HuH-7 (cell line): ENCODE data around the gene DRC1.

Experiments used
- DNase-seq: peaks from one replicate; pipeline ENCODE4 v3.0.0; 2011; ENCODE audit warnings: low spot score

DRC1 gene

DNA sequence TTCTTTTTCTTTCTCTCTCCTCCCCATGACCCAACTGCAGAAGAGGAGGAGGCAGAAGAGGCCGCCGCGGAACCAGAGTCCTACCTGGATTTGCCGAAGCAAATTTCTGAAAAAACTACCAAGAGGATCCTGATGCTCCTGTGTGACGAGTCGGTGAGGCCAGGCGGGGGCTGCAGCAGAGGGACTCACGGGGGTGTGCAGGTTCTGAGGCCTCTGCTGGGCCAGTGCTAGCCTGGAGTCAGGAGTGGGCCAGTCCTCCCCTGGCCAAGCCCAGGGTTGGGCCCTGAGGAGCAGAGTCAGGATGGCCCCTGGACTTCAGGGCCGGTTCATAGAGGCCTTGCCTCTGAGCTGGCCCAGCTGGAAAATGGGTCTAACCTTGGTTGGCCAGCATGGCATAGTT lies 46.9 kb downstream of the DRC1 start:
- no peak for DNase-seq

DNA sequence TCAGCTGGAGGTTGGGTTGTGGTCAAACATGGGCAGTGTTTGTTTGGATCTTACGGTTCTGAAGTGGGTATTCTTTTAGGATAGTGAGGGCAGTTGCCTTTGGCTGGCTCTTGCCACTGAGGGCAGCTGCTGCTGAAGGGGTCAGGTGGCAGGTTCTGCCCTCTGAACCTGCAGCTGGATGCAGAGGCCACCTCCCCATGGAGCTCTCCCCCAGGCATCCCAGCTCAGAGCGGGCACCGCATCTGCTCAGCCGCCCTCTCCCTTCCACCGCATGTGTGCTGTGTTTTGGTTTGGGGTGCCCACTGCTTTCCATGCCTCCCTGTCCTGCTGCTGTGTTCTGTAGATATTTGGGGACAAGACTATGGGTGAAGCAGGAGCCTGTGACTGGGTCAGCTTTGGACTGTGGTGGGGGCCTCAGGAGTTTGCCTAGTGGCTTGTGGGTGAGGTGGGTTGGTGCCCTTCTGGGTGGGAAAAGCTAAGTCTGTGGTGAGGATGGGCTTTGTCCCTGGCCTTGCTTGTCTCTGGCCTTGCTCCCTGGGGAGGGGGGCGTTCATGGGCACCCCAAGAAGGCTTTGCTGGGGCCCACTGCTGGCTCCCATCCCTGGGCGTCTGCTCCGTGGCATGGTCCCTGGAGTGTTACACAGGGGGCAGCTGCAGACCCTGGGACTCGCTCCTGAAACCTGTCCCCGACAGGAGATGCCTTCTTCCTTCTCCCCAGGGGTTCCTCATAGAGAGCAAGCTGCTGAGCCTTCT lies 47.7 kb downstream of the DRC1 start:
- DNase-seq: no peak

DNA sequence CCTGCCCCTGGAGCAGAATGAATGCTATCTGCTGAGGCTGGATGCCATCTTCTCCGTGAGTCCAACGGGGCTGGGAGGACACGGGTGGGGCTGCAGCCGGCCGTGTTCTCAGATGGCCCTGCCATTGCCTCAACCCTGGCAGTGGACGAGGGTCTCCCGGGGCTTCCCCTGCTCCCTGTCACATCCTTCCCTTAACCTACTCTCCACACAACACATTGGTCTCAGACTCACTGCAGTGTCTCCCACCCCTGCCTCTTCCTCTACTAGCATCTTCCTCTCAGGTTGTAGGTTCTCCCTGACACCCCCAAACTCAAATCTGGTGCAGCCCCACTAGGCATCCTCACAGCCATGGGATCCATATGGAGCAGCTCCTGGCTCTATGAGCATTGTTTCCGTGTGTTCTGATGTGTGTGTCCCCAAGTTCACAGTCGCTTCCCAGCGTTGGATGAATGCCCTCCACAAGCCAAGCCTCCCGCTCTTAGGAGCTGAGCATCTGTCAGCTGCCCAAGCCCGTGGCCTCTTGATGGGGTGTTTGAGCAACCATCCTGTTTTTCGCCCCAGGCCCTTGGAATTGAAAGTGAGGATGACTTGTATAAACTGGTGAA lies 48.4 kb downstream of the DRC1 start:
- DNase-seq: no peak

DNA sequence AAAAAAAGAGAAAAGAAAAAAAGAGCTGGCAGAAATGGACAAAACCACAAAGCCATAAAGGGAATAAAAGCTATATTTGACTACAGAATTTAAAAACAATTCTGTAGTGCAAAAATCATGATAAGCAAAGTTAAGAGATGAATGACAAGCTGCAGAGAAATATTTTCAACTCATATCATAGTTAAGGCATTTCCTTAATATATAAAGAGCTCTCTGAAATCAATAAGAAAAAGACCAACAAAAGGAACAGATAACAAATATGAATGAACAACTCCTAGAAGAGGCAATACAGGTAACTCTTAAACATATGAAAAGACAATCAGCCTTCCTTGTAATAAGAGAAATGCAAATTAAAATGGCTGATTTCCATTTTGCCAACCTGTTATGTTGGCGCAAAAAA lies 50.0 kb downstream of the DRC1 start:
- DNase-seq: no peak

DNA sequence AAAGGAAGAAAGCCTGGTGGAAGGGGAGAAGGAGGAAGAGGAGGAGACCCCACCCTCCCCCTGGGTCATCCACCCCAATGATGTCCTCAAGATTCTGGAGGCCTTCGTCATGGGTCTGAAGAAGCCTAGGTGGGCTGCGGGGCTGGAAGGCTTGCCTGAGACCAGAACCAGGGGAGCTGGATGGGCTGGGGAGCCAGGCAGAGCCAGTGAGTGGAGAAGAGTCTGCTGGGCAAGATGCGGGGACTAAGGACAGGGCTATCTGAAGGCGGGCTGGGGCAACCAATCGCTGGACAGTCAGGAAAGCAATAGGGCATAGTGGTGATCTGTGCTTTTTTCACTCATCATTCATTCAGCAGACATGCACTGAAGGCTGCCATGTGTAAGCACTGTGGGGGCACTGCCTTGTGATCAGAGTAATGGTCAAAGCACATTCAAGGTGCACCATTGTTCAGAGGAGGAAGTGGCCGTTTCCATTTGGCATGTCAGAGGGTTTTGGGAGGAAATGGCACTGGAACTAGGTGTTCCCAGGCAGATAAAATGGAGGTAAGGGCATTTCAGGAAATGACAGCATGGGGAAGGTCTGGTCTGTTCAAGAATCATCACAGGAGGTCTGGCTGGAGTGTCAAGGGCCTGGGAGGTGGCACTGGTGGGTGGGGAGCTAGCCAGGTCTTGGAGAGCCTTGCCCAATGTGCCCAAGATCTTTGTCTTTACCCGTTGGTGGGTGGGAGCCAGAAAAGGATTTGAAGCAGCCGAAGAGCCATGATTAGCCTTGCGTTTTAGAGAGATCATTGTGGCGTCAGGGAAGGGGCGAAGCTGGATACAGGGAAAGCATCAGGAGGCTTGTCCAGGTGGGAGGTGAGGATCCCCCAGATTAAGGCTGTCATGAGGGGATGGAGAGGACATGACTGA lies 52.0 kb downstream of the DRC1 start:
- no peak for DNase-seq

DNA sequence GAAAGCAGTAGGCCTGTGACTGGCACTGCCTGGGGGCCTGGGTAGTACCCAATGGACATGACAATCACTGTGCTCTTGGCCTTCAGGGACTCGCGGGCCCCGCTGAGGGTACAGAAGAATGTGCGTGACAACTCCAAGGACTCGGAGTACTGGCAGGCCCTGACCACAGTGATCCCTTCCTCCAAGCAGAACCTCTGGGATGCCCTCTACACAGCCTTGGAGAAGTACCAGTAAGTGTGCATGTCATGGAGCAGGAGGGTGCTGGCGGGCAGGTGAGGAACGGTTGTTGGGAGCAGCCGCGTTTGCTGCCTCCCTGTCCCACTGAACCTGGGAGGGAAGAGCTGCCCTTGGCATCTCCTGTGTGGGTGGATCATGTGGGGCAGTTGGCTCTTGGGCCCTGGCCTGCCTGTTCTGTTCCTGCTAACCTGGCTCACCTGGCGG lies 52.9 kb downstream of the DRC1 start:
- no peak for DNase-seq

DNA sequence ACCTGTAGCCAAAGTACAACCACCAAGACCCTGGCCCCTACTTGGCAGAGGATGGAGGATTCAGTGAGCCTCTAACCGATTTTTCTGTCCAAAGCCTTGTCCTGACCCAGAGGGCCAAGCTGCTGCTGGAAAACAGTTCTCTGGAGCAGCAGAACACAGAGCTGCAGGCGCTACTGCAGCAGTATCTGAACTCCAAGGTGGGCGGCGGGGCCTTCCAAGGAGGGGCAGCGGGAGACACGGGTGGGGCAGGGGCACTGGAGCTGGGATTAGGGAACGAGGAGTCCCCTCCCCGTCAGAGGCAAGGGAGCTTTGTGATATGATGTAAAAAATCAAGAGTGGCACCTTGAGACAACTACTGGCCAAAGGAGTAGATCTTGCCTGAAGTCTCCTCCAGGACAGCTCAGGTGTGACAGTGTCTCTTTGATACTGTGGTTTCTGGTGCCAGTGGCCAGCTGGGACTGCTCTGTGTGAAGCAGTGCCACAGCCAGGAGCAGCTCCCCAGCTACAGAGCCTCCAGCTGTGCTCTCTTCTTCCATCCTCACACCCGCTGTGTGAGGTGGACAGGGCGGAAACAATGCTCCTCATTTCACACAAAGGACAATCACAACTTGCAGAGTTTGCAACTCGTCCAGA lies 53.4 kb downstream of the DRC1 start:
- DNase-seq: no peak

DNA sequence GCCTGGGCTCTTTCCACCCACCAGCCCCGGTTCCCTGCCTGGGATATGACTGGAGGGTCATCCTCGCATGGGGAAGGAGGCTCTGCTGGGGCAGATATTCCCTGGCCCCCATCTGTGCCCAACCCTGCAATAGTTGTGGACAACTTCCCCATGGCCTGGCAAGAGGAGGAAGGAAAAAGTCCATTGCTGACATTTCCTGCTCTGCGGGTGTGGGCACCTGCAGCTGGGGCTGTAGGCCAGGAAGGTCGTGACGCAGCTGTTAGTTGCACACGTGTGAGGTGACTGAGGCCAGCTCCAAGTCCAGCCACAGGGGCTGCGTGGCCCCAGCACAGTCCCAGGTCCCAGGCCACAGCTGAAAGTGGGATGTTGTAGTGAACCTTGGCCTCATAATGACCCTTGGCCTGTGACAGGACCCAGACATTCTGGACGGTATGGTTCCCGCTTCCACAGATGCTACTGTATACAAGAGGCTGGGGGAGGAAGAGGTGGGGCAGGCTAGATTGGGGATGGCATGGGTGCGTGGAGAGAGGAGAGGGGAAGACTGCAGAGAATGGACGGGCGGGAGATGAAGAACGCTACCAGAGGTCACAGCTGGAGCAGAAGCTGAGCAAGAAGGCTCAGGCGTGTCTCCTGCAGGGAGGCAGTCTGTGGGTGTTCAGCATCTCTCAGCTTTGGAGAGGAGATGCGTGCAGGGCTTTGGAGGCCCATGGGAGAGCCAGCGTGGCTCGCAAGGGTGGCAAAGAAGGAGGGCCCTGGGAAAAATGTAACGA lies 54.1 kb downstream of the DRC1 start:
- no peak for DNase-seq

DNA sequence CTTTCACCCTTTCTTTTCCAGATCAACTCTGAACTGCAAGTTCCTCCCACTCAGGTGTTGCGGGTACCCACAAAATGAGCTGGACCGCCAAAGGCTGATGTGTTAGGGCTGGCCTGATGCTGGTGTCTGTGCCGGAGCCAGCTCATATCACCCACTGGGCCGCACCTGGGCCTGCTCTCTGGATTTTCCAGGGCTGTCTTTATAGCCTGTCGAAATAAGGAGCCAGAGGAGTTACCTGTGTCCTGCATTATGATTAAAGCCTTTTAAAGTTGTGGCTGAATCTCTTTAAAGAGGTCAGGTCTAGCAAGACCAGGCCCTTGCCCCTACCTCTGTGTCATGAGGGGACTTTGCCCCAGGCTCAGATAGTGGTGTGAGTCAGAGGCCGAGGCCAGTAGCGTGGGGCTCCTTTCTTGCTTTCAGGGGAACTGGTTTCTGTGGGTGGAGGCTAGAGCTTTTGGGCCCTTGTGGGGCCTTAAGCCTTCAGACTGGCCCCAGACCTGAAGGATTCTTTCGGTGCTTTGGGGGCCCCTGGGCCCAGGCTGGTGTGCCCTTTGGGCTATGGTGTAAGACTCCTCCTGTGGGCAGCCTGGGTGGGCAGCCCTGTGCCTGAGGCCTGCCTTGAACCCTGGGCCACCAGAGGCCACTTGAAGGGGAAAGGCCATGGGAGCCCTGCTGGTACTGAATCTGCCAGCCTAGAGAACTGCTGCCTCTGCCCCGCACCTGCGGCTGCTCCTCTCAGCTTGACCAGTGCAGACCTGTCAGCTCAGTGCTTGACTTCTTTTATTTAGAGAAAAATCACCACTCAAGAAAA lies 54.9 kb downstream of the DRC1 start:
- DNase-seq: peak; percentile 62

DNA sequence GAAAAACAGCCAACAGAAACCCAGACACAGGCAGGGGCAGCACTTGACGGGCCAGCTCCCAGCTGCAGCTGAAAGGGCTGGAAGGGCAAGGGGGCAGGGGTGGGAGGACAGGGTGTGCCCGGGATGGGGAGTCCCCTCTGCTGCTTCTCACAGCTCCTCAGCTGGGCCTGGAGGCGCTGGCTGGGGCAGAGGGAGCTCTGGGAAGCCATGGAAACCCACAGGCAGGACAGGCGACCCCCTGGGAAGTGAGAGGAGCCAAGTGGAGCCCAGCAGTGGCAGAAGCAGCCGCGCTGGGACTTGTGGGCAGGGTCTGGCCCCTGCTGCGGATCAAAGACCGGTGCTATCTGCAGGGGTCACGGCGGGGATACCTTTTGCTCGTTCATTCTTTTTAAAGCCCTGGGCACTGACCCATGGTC lies 55.5 kb downstream of the DRC1 start:
- DNase-seq: no peak

DNA sequence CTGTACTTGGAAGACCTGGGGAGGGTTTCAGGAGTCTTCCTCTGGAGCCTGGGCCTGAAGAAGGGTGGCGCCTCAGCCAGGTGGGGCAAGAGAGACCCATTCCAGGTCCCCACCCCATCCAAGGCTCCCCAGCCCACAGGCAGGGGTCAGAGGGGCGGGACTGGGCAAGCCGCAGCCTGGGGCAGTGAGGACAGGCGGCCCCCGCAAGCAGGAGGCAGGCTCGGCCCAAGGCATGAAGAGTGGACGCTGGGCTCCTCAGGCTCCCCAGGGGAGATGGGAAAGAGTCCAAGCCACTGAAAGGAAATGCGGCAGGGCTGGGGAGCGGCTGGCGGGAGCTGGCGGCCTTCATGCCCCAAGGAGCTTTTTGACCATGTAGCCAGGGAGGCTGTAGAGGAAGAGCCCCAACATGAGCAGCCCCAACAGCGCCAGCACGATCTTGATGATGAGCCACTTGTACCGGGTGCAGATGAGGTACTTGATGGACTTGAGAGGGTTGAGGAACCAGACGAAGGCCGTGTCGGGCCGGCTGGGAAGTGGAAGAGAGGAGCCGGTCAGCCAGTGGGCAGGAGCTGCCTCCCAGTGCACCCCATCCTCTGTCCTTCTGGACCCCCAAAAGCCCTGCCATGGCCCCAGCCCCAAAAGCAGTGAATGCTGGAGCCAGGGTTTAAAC lies 56.1 kb downstream of the DRC1 start:
- DNase-seq: no peak

DNA sequence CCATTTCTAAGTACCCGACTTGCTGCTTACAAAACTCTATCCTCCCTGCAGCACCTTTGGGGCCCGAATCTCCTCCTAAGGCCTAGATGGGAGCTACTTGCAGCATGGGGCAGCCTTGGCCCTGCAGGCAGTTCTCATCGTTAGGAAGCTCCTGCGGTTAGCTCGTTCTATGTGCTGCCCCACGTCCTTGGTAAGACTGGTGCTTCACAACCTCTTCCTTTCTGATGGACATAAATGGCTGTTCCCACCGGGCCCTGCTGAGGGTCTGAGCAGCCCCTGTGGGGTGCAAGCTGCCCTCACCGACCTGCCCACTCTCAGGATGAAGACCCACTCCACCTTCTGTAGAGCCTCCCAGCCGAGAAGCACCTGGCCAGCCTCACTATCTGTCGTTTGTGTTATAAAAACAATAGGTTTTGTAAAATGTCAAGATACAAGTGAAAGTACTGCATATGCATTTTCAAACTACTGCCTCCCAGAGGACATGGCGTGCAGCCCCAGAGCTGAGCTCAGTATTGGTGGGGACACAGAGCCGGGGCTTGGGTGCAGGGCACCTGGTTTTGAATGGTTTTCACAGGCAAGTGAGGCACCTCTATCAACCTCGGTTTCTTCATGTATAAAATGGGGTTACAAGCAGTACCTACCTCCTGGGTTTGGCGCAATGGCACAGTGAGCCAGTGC lies 56.8 kb downstream of the DRC1 start:
- DNase-seq: no peak

DNA sequence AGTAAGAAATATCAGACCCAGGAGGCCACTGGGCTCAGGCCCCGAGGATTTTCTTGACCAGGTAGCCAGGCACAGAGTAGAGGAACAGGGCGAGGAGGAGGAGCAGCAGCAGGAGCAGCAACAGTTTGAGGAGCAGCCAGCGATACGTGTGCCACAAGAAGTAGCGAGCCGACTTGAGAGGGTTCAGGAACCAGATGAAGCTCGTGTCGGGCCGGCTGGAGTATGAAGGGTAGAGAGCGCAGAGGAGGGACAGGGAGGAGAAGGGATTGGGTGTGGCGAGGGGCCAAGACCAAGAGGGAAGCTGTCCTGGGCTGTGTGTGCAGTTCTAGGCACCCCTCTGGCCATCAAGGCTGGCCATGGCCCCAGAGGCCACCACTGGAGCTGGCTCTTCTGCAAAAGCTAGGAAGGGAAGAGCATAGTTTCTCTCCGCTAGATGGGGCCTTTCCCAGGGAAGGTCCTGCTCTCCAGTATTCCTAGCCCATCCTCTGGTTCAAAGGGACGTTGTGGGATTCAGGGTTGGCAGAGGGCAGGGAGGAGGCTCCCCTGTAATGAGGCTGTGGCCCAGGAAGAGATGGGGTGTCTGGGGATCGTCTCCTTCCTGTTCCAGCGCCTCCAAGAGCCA lies 58.4 kb downstream of the DRC1 start:
- DNase-seq: no peak

DNA sequence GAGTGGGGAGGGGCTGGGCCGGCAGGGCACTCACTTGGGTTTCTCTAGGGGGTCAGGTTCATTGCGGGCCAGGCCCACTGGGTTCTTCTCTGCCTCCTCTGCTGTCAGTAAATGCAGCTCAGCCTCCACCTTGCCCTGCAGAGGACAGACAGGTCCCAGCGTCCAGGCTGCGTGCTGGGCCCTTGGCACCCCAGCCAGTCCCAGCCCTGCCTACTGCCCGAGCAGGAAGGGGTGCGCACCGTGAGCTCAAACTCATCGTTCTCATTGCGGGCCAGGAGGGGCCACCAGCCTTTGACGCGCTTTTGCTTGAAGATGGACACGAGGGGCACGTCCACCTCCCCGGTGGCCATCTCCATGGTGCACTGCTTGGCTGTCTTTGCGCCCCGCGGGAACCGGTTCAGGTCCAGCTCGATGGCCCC lies 58.9 kb downstream of the DRC1 start:
- no peak for DNase-seq

DNA sequence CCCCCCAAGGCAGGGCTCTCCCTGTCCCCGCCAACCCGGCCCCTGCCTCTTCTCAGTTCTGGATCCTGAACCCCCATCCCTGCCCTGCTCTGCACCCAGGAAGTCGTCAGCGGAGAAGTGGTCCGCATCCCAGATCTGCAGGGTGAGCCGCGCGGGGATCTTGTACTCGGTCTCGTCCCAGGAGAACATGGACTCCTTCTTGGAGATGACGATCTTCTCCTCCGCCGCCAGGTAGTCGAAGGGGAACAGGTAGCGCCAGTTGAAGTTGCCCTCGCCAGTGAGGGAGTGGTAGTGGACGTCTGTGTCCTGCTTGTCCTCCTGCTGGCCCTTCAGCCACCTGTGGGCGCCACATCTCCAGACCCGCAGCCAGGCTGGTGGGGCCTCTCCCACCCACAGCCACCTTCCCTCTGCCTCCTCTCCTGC lies 59.9 kb downstream of the DRC1 start:
- DNase-seq: no peak

DNA sequence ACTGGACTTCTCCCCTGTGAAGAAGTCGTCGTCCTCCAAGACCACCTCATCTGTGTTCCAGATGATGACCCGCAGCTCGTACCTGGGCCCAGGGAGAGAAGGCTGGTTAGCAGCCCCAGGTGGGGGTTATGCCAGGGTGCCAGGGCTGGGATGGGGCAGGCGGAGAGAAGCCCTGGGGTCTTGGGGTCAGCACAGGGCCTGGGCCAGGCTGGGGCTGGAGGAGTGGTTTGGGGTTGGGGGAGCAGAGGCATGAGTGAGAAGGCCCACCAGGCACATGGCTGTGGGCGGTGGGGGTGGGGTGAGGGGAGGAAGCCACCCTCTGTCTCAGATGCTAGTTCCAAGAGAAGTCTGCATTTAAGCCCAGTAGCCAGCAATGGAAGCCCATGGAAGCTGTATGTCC lies 60.4 kb downstream of the DRC1 start:
- no peak for DNase-seq

DNA sequence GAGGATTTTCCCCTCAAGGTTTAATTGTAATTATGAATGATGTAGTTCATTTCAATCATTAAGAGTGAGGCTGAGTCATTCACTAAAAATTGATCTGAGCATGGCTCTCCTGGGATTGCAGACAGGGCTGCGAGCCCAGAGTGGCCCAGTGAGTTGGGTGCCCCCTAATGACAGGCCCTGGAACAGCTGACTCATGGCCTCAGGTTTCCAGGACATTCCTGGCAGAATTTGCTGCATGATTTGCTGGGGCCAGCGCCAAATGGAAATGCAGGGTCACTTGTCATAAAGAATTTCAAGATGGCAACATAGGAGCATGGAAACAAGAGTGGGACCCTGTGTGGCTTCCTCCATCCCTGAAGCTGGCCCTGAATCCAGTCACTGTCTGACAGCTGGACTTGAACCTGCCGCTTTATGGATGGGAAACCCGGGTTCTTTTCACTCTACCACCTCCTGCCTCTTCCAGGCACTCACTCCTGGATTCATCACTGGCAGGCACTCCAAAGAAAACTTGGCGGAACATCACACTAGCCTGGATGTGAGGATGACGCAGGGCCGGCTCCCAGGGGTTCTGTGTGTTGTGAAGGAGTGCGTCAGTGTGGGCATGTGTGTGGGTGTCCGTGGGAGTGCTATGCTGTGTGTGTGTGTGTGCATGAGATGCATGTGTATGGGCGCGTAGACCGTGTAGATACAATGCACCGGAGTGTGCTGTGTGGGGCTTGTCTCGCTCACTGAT lies 61.0 kb downstream of the DRC1 start:
- peak; percentile 81 for DNase-seq
